Thyroid gland (tissue), 4 donors: ENCODE data around the gene ANKRD29.

Source experiments
- POLR2A ChIP-seq, 2 donors: fragments of 450-650 bp; IDR thresholded peaks; one replicate each; pipeline ENCODE4 v1.6.1; 2017; ENCODE audit warnings: antibody characterized with exemption in 2 of 2, mild to moderate bottlenecking in 2 of 2, moderate library complexity in 1 of 2
- TF ChIP-seq, protein P1 (sequence below), 6 experiments: fragments of 200-600 bp in 3 of 6; fragments of 450-650 bp in 3 of 6; sonication (generic) in 3 of 6; IDR thresholded peaks; one replicate each; pipeline ENCODE4 v1.5.1; 2016 to 2019; ENCODE audit warnings: antibody characterized with exemption in 6 of 6, mild to moderate bottlenecking in 2 of 6, inconsistent platforms in 1 of 6, moderate library complexity in 1 of 6

DNA sequence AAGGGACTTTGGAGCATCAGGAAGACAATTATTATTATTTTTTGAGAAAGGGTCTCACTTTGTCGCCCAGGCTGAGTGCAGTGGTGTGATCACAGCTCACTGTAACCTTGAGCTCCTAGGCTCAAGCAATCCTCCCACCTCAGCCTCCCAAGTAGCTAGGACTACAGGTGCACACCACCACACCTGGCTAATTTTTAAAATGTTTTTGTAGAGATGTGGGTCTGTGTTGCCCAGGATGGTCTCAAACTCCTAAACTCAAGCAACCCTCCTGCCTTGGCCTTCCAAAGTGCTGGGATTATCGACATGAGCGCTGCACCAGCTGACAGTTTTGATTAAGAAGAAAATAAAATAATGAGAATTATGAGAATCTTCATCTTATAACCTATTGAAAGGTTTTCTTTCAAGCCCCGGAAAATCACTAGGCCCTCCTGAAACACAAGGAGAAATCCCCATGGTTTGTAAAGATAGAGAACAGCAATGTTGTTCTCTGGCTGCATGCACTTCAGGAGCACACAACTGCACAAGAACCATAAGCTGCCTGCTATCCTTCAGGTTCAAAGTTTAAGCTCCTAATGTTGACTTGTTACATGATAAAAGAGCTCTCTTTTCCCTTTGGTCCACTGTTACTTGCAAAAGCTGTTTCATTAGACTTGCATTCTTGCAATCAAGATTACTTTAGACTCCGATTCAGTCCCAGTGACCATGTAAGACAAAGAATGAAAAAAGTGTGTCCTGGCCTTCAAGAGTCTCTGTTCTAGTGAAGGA is 93.2 kb downstream of the ANKRD29 start:
- TF ChIP-seq POLR2A (IDR thresholded peaks at IDR 0.05), result no peak
- TF ChIP-seq, protein P1, sequence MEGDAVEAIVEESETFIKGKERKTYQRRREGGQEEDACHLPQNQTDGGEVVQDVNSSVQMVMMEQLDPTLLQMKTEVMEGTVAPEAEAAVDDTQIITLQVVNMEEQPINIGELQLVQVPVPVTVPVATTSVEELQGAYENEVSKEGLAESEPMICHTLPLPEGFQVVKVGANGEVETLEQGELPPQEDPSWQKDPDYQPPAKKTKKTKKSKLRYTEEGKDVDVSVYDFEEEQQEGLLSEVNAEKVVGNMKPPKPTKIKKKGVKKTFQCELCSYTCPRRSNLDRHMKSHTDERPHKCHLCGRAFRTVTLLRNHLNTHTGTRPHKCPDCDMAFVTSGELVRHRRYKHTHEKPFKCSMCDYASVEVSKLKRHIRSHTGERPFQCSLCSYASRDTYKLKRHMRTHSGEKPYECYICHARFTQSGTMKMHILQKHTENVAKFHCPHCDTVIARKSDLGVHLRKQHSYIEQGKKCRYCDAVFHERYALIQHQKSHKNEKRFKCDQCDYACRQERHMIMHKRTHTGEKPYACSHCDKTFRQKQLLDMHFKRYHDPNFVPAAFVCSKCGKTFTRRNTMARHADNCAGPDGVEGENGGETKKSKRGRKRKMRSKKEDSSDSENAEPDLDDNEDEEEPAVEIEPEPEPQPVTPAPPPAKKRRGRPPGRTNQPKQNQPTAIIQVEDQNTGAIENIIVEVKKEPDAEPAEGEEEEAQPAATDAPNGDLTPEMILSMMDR (IDR thresholded peaks at IDR 0.05), result no peak
